Calu3 (cell line): ENCODE measurements around the gene OR14A2. TPM values are rescaled to one million over a fixed set of nuclear protein-coding genes. Genes with fewer than 3 reads are reported as not detected.
"Not testable (repeated sequence)": the region's sequence is repeated elsewhere in the genome, so short reads cannot be mapped to it uniquely, and the experiment has no call there.

Experiments used
- BruUV-seq: library from RNA; stranded (reverse); fragments of 400-500 nt; replicated peaks from 2 replicates; lab custom pipeline; 2021; lab: Mats Ljungman, UMichigan
- CTCF ChIA-PET: fragments of 300-600 bp; sonication (Branson Sonifier 250); formaldehyde crosslinking; loops from one replicate; lab custom pipeline; 2022; ENCODE audit warnings: antibody characterized with exemption; lab: Charles Lee
- DNase-seq: peaks from one replicate; pipeline ENCODE4 v3.0.0; 2022
- H3K27ac Mint-ChIP-seq: one replicate; pipeline ENCODE4 v1.8.0; 2022; ENCODE audit warnings: mixed read lengths; ENCODE audit not compliant: unreplicated experiment
- H3K27me3 Mint-ChIP-seq: one replicate; pipeline ENCODE4 v1.8.0; 2022; ENCODE audit warnings: mixed read lengths; ENCODE audit not compliant: unreplicated experiment
- H3K36me3 Mint-ChIP-seq: one replicate; pipeline ENCODE4 v1.8.0; 2022; ENCODE audit warnings: mild to moderate bottlenecking, moderate library complexity, mixed read lengths; ENCODE audit not compliant: insufficient read depth, unreplicated experiment
- H3K4me1 Mint-ChIP-seq: one replicate; pipeline ENCODE4 v1.8.0; 2022; ENCODE audit warnings: mild to moderate bottlenecking, low read depth, mixed read lengths; ENCODE audit not compliant: unreplicated experiment
- H3K4me3 Mint-ChIP-seq: one replicate; pipeline ENCODE4 v1.8.0; 2022; ENCODE audit warnings: mild to moderate bottlenecking, low read depth, moderate library complexity, mixed read lengths; ENCODE audit not compliant: unreplicated experiment
- H3K9me3 Mint-ChIP-seq: one replicate; pipeline ENCODE4 v1.8.0; 2022; ENCODE audit warnings: low read depth, mixed read lengths; ENCODE audit not compliant: unreplicated experiment
- CTCF ChIP-seq: fragments of 200-600 bp; IDR thresholded peaks from one replicate; pipeline ENCODE4 v1.8.0; 2022; ENCODE audit warnings: antibody characterized with exemption; ENCODE audit not compliant: unreplicated experiment
- intact Hi-C: fragments of 100-400 bp; cut with micrococcal nuclease; formaldehyde crosslinking; loops from one replicate; pipeline ENCODE4 v1.10.0; 2022; ENCODE audit not compliant: unreplicated experiment
- total RNA-seq: library from RNA; stranded (reverse); gene quantifications from 2 replicates; pipeline ENCODE4 v1.2.3, GENCODE V29; 2022

The OR14A2 gene
- total RNA-seq, 1 experiment from 2014 or later = not detected

- Mint-ChIP-seq H3K27me3 (no peaks in the 10 kb centered on the region), H3K4me3 (no peak overlapping the region), H3K4me1 (no peaks in the 10 kb centered on the region), H3K27ac (no peak overlapping the region), H3K36me3 (no peaks in the 10 kb centered on the region), H3K9me3 (peaks cover 5% of the 10 kb centered on the region)
- intact Hi-C loops = no loop called here
- no peak for DNase-seq
- BruUV-seq = no TSS peak
- CTCF ChIA-PET = no interaction called here
- no peak for TF ChIP-seq CTCF
Measured at GRCh38 chr1:247749870-247750269, 1.9 kb upstream of the OR14A2 start.

- CTCF ChIA-PET = no interaction called here
- no peak overlapping the region for H3K27ac Mint-ChIP-seq
- intact Hi-C loops = no loop called here
- H3K36me3 Mint-ChIP-seq = no peaks in the 10 kb centered on the region
- TF ChIP-seq CTCF = no peak
- no peak overlapping the region for H3K4me3 Mint-ChIP-seq
- no peak for DNase-seq
- H3K4me1 Mint-ChIP-seq = no peaks in the 10 kb centered on the region
- H3K9me3 Mint-ChIP-seq = peaks cover 8% of the 10 kb centered on the region
- no TSS peak for BruUV-seq
- no peaks in the 10 kb centered on the region for H3K27me3 Mint-ChIP-seq
Measured at GRCh38 chr1:247747616-247748015, 325 bp downstream of the OR14A2 start.

DNA sequence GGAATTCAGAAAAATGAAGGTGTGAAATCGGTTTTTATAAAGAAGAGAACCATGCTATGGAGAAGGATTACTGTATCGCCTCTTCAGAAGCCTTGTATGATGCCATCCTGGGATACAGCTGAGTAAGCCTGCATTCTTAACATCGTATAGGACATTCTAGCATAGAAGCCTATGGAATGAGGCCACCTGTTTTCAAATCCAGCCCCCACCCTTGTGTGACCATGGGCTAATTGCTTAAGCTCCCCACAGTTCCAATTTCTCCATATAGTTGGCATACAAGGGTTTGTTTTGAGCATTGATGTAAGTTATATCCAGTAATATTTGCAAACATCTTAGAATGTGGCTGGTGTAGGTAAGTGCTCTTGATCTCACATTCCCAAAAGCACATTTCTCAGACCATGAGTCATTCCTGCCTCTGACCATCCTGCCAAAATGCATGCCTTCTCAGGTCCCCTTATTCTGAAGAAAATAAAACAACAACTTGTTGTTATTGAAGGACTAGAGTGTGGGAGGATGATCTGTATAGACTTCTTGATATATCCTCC is 1.5 kb downstream of the OR14A2 start:
- H3K4me3 Mint-ChIP-seq = no peak overlapping the region
- CTCF ChIA-PET = no interaction called here
- BruUV-seq = no TSS peak
- no peak for DNase-seq
- intact Hi-C loops = no loop called here
- no peaks in the 10 kb centered on the region for H3K4me1 Mint-ChIP-seq
- H3K36me3 Mint-ChIP-seq = no peaks in the 10 kb centered on the region
- no peak overlapping the region for H3K27ac Mint-ChIP-seq
- H3K9me3 Mint-ChIP-seq = peaks cover 6% of the 10 kb centered on the region
- no peaks in the 10 kb centered on the region for H3K27me3 Mint-ChIP-seq
- TF ChIP-seq CTCF = no peak

GRCh38 chr1:247742215-247742760 is 5.7 kb downstream of the OR14A2 start:
- H3K9me3 Mint-ChIP-seq, H3K36me3 Mint-ChIP-seq, BruUV-seq, intact Hi-C loops, DNase-seq, H3K4me3 Mint-ChIP-seq, CTCF ChIA-PET, H3K4me1 Mint-ChIP-seq, H3K27ac Mint-ChIP-seq, H3K27me3 Mint-ChIP-seq: not testable (repeated sequence)

- no TSS peak for BruUV-seq
- no peaks in the 10 kb centered on the region for H3K36me3 Mint-ChIP-seq
- peaks cover 10% of the 10 kb centered on the region for H3K9me3 Mint-ChIP-seq
- CTCF ChIA-PET = no interaction called here
- no peak for DNase-seq
- no peaks in the 10 kb centered on the region for H3K27me3 Mint-ChIP-seq
- no peak for TF ChIP-seq CTCF
- no peaks in the 10 kb centered on the region for H3K4me1 Mint-ChIP-seq
- intact Hi-C loops = no loop called here
- no peak overlapping the region for H3K4me3 Mint-ChIP-seq
- H3K27ac Mint-ChIP-seq = no peak overlapping the region
Measured at GRCh38 chr1:247741756-247742155, 6.2 kb downstream of the OR14A2 start.
